Activated CD8-positive, alpha-beta memory T cell treated with anti-CD3 and anti-CD28 coated beads, Interleukin-2, amount 50 U/mL, for 4 hours (primary cell): ENCODE measurements around the gene HSPD1.
A peak's percentile ranks its signal among the peaks of the same experiment; 100 is the strongest.

Experiments used
- DNase-seq: peaks from one replicate; pipeline ENCODE4 v3.0.0-alpha.2; 2020

Gene HSPD1

GRCh38 chr2:197499594-197500502 lies at the start of gene HSPD1, which contains the start of gene HSPE1:
HSPD1 (minus strand) TSS chr2:197499840; CDS start chr2:197498848, 992 bp downstream.
HSPE1 (plus strand) TSS chr2:197500379; CDS start chr2:197500437, 58 bp downstream.
- DNase-seq = peak; percentile 96

- DNase-seq = no peak
These were observed 48.9 kb upstream of the HSPD1 start for GRCh38 chr2:197548582-197548981.

- DNase-seq = no peak
These were observed 47.7 kb upstream of the HSPD1 start for GRCh38 chr2:197547163-197547900.

- no peak for DNase-seq
These were observed 43.6 kb upstream of the HSPD1 start for GRCh38 chr2:197543206-197543605.

GRCh38 chr2:197539734-197540133 lies 40.1 kb upstream of the HSPD1 start:
- no peak for DNase-seq

GRCh38 chr2:197538412-197538811 lies 38.8 kb upstream of the HSPD1 start:
- no peak for DNase-seq

- no peak for DNase-seq
These were observed 17.5 kb upstream of the HSPD1 start for GRCh38 chr2:197517150-197517549.

GRCh38 chr2:197516393-197516761 lies 16.7 kb upstream of the HSPD1 start:
- DNase-seq = no peak

GRCh38 chr2:197515739-197516392 lies 16.2 kb upstream of the HSPD1 start, which contains the start of gene MOB4:
MOB4 (plus strand) TSS chr2:197516066; CDS start chr2:197516087, 21 bp downstream.
- peak; percentile 92 for DNase-seq

- no peak for DNase-seq
These were observed 15.7 kb upstream of the HSPD1 start for GRCh38 chr2:197515315-197515738.

- DNase-seq = no peak
These were observed 15.1 kb upstream of the HSPD1 start for GRCh38 chr2:197514754-197515153.

GRCh38 chr2:197513915-197514314 lies 14.3 kb upstream of the HSPD1 start:
- DNase-seq = no peak

- no peak for DNase-seq
These were observed 7.0 kb upstream of the HSPD1 start for GRCh38 chr2:197506658-197507057.

- no peak for DNase-seq
These were observed 4.9 kb upstream of the HSPD1 start for GRCh38 chr2:197504512-197504911.

- DNase-seq = no peak
These were observed 4.4 kb upstream of the HSPD1 start for GRCh38 chr2:197504000-197504399.

- no peak for DNase-seq
These were observed 3.0 kb upstream of the HSPD1 start for GRCh38 chr2:197502685-197503084.

GRCh38 chr2:197502201-197502600 lies 2.6 kb upstream of the HSPD1 start:
- no peak for DNase-seq

- no peak for DNase-seq
These were observed 977 bp upstream of the HSPD1 start for GRCh38 chr2:197500503-197501131.

GRCh38 chr2:197498937-197499593 lies 575 bp downstream of the HSPD1 start:
- DNase-seq = peak; percentile 50

GRCh38 chr2:197498235-197498936 lies 1.3 kb downstream of the HSPD1 start:
- no peak for DNase-seq

GRCh38 chr2:197497326-197497725 lies 2.3 kb downstream of the HSPD1 start:
- DNase-seq = no peak

GRCh38 chr2:197496695-197497094 lies 2.9 kb downstream of the HSPD1 start:
- no peak for DNase-seq
